IMR-90 (cell line): ENCODE data around the gene PID1. TPM values are rescaled to one million over a fixed set of nuclear protein-coding genes. Genes with fewer than 3 reads are reported as not detected.

Experiments
- ATAC-seq: fragments of 200-7000 bp; cut with Tn5 transposase; 2 replicates; pipeline ENCODE4 v1.9.1; 2020; ENCODE audit warnings: low read depth, mild to moderate bottlenecking, moderate library complexity
- BruUV-seq: library from RNA; stranded (reverse); fragments of 400-500 nt; replicated peaks from 2 replicates; lab custom pipeline; 2021; lab: Mats Ljungman, UMichigan
- CTCF ChIA-PET: fragments of 300-600 bp; formaldehyde crosslinking; extraction: SDS; loops from one replicate; lab custom pipeline; 2021; ENCODE audit warnings: antibody characterized with exemption; lab: Yijun Ruan, JAX
- POLR2A ChIA-PET: fragments of 300-600 bp; sonication (Branson Sonifier 250); formaldehyde crosslinking; loops from one replicate; lab custom pipeline; 2022; ENCODE audit warnings: antibody characterized with exemption; ENCODE audit not compliant: unreplicated experiment; lab: Charles Lee
- DNase-seq: peaks from one replicate; pipeline ENCODE4 v3.0.0; 2013
- H2AFZ ChIP-seq: replicated peaks from 2 replicates; pipeline ENCODE3; 2013; ENCODE audit warnings: low read length, mild to moderate bottlenecking; ENCODE audit not compliant: poor library complexity
- H2AK5ac ChIP-seq: 2 replicates; pipeline ENCODE4 v1.6.1; 2013; ENCODE audit warnings: low read depth, low read length, inconsistent platforms
- H2AK9ac ChIP-seq: replicated peaks from 2 replicates; pipeline ENCODE3; 2013; ENCODE audit warnings: mild to moderate bottlenecking, low read depth, low read length, moderate library complexity; ENCODE audit not compliant: poor library complexity
- H2BK120ac ChIP-seq: 2 replicates; pipeline ENCODE4 v1.6.1; 2013; ENCODE audit warnings: low read depth, low read length, inconsistent platforms
- H2BK15ac ChIP-seq: 3 replicates; pipeline ENCODE4 v1.6.1; 2013; ENCODE audit warnings: low read depth, low read length, inconsistent platforms
- H2BK20ac ChIP-seq: 2 replicates; pipeline ENCODE4 v1.6.1; 2013; ENCODE audit warnings: low read depth, mild to moderate bottlenecking, inconsistent platforms, low read length, moderate library complexity
- H2BK5ac ChIP-seq: 2 replicates; pipeline ENCODE4 v1.6.1; 2013; ENCODE audit warnings: mild to moderate bottlenecking, low read depth, low read length, inconsistent platforms; ENCODE audit not compliant: poor library complexity, severe bottlenecking
- H3K14ac ChIP-seq: replicated peaks from 2 replicates; pipeline ENCODE4 v1.6.1; 2013; ENCODE audit warnings: low read depth, low read length, inconsistent platforms
- H3K18ac ChIP-seq: 2 replicates; pipeline ENCODE4 v1.6.1; 2013; ENCODE audit warnings: low read depth, low read length, control low read depth
- H3K23ac ChIP-seq: 2 replicates; pipeline ENCODE4 v1.6.1; 2013; ENCODE audit warnings: low read depth, low read length, inconsistent platforms
- H3K27ac ChIP-seq: 2 replicates; pipeline ENCODE4 v1.5.1; 2013; ENCODE audit warnings: mild to moderate bottlenecking, control low read depth, low read length; ENCODE audit not compliant: insufficient read depth
- H3K27me3 ChIP-seq: 2 replicates; pipeline ENCODE4 v1.6.1; 2013; ENCODE audit warnings: low read length; ENCODE audit not compliant: control insufficient read depth, insufficient read depth
- H3K36me3 ChIP-seq: 2 replicates; pipeline ENCODE4 v1.6.1; 2013; ENCODE audit warnings: low read length, mixed read lengths; ENCODE audit not compliant: control insufficient read depth, insufficient read depth
- H3K4ac ChIP-seq: 2 replicates; pipeline ENCODE4 v1.6.1; 2013; ENCODE audit warnings: low read depth, low read length, inconsistent platforms
- H3K4me1 ChIP-seq: 2 replicates; pipeline ENCODE4 v1.6.1; 2013; ENCODE audit warnings: low read length, mixed read lengths; ENCODE audit not compliant: control insufficient read depth, insufficient read depth
- H3K4me2 ChIP-seq: 2 replicates; pipeline ENCODE4 v1.6.1; 2013; ENCODE audit warnings: low read depth, mild to moderate bottlenecking, control low read depth, low read length, moderate library complexity
- H3K4me3 ChIP-seq: 2 replicates; pipeline ENCODE4 v1.5.1; 2013; ENCODE audit warnings: low read depth, mild to moderate bottlenecking, control low read depth, low read length, moderate library complexity; ENCODE audit not compliant: insufficient read depth
- H3K56ac ChIP-seq: 2 replicates; pipeline ENCODE4 v1.6.1; 2013; ENCODE audit warnings: low read length, inconsistent platforms; ENCODE audit not compliant: insufficient read depth; ENCODE audit errors: extremely low read depth
- H3K79me1 ChIP-seq, 2 experiments: 2 replicates each; pipeline ENCODE4 v1.6.1; 2013; ENCODE audit warnings: low read length in 2 of 2, inconsistent platforms in 1 of 2, low read depth in 1 of 2
- H3K9ac ChIP-seq: 2 replicates; pipeline ENCODE4 v1.6.1; 2013; ENCODE audit warnings: low read depth, low read length, control low read depth
- H3K9me1 ChIP-seq: 2 replicates; pipeline ENCODE4 v1.6.1; 2013; ENCODE audit warnings: low read length, inconsistent platforms; ENCODE audit not compliant: insufficient read depth
- H3K9me3 ChIP-seq: 2 replicates; pipeline ENCODE4 v1.6.1; 2013; ENCODE audit warnings: low read length; ENCODE audit not compliant: control insufficient read depth, insufficient read depth
- H4K20me1 ChIP-seq: 2 replicates; pipeline ENCODE4 v1.6.1; 2013; ENCODE audit warnings: low read length, inconsistent platforms; ENCODE audit not compliant: insufficient read depth
- H4K5ac ChIP-seq: 2 replicates; pipeline ENCODE4 v1.6.1; 2013; ENCODE audit warnings: mild to moderate bottlenecking, low read depth, low read length, control low read depth
- H4K8ac ChIP-seq, 2 experiments: 2 replicates each; pipeline ENCODE4 v1.6.1; 2013; ENCODE audit warnings: low read depth in 2 of 2, low read length in 2 of 2, control low read depth in 1 of 2, inconsistent platforms in 1 of 2
- H4K91ac ChIP-seq: 2 replicates; pipeline ENCODE4 v1.6.1; 2013; ENCODE audit warnings: low read depth, low read length, inconsistent platforms; ENCODE audit not compliant: insufficient read depth
- BHLHE40 ChIP-seq: fragments of 150-350 bp; IDR thresholded peaks from 2 replicates; pipeline ENCODE4 v1.6.1; 2016; ENCODE audit warnings: mild to moderate bottlenecking, low read depth, low read length
- CEBPB ChIP-seq: IDR thresholded peaks from 2 replicates; pipeline ENCODE4 v1.6.1; 2012; ENCODE audit warnings: low read depth, low read length, improper control_type of control experiment
- CHD1 ChIP-seq: IDR thresholded peaks from 2 replicates; pipeline ENCODE4 v1.6.1; 2012; ENCODE audit warnings: low read depth, low read length, improper control_type of control experiment
- CTCF ChIP-seq: conservative IDR thresholded peaks from 2 replicates; pipeline ENCODE4 v1.5.1; 2012; ENCODE audit warnings: mild to moderate bottlenecking, low read depth, low read length, improper control_type of control experiment
- ELK1 ChIP-seq: fragments of 150-350 bp; IDR thresholded peaks from 2 replicates; pipeline ENCODE4 v1.6.1; 2016; ENCODE audit warnings: low read depth, mild to moderate bottlenecking, low read length, moderate library complexity, borderline replicate concordance
- RAD21 ChIP-seq: IDR thresholded peaks from 2 replicates; pipeline ENCODE4 v1.6.1; 2012; ENCODE audit warnings: low read length, improper control_type of control experiment
- RFX5 ChIP-seq: IDR thresholded peaks from 2 replicates; pipeline ENCODE4 v1.8.0; 2012; ENCODE audit warnings: low read depth, mild to moderate bottlenecking, low read length, moderate library complexity
- SMC3 ChIP-seq: fragments of 150-350 bp; IDR thresholded peaks from 2 replicates; pipeline ENCODE4 v1.6.1; 2016; ENCODE audit warnings: low read depth, mild to moderate bottlenecking, antibody characterized with exemption, low read length, moderate library complexity
- WGBS, 2 experiments: methylation state at CpG; one replicate each; pipeline versions ENCODE4 v1.1.5 to v1.1.7; 2013; ENCODE audit warnings: missing lambda C conversion rate in 2 of 2; ENCODE audit not compliant: insufficient read length in 1 of 2; ENCODE audit errors: extremely low coverage in 2 of 2; 5-methylcytosine and 5-hydroxymethylcytosine counted together
- dilution Hi-C: fragments of 300-500 bp; cut with HindIII; formaldehyde crosslinking; loops from one replicate; pipeline ENCODE4 v1.14.3; 2018; ENCODE audit warnings: low sequenced_read_pairs; ENCODE audit not compliant: unreplicated experiment
- in situ Hi-C: fragments of 300-500 bp; cut with MboI; formaldehyde crosslinking; loops from 3 replicates; pipeline ENCODE4 v1.14.3; 2019; ENCODE audit warnings: low sequenced_read_pairs, inconsistent platforms, mixed read lengths
- intact Hi-C: fragments of 100-400 bp; cut with micrococcal nuclease; formaldehyde crosslinking; loops from 2 replicates; pipeline ENCODE4 v1.10.0; 2022
- polyA plus RNA-seq, 3 experiments: library from polyadenylated mRNA; depleted of rRNA; stranded (reverse); fragments of >200 nt; gene quantifications; 2 replicates each; pipeline ENCODE4 v1.2.3, GENCODE V29; 2012; ENCODE audit warnings: low replicate concordance in 1 of 3
- total RNA-seq: library from RNA; depleted of rRNA; stranded (reverse); fragments of >200 nt; gene quantifications from 2 replicates; pipeline ENCODE4 v1.2.3, GENCODE V29; 2012

The PID1 gene
- total and polyA plus RNA-seq, 2 of the 4 experiments (the other 2 are of a cell fraction) = 0.90 to 1.9 TPM

- no peaks in the 10 kb centered on the region for H3K4me1 ChIP-seq
- H3K9me1 ChIP-seq = no peaks in the 10 kb centered on the region
- no peak overlapping the region for H4K8ac ChIP-seq
- CTCF ChIA-PET = no interaction called here
- no peak overlapping the region for H2AK9ac ChIP-seq
- no peak overlapping the region for H3K27ac ChIP-seq
- intact Hi-C loops = loop anchor here (1.0 to 5.0 kb wide), 3 partner anchors 141 to 1384 kb away; no protein-coding TSS in a partner anchor
- H2BK15ac ChIP-seq = no peak overlapping the region
- H2AFZ ChIP-seq = no peak overlapping the region
- H3K36me3 ChIP-seq = no peaks in the 10 kb centered on the region
- in situ Hi-C loops = loop anchor here (10.0 kb wide), 1 partner anchor 589 kb away; no protein-coding TSS in a partner anchor
- H3K4ac ChIP-seq = no peak overlapping the region
- POLR2A ChIA-PET = no interaction called here
- no peak overlapping the region for H3K14ac ChIP-seq
- no peak overlapping the region for H3K9ac ChIP-seq
- H4K91ac ChIP-seq = no peak overlapping the region
- H3K4me2 ChIP-seq = peak overlapping the region; percentile 53; the same call in 1 of the 2 replicates
- H2BK5ac ChIP-seq = no peak overlapping the region
- H4K5ac ChIP-seq = no peak overlapping the region
- ATAC-seq (peak; percentile 86), DNase-seq (peak; percentile 67)
- H3K4me3 ChIP-seq = no peak overlapping the region; the same call in 1 of the 2 replicates
- dilution Hi-C loops = no loop called here
- no peak overlapping the region for H3K23ac ChIP-seq
- no CpG with 5 or more reads among the region's 4 CpGs for WGBS, 2 experiments
- H2AK5ac ChIP-seq = no peak overlapping the region
- H3K27me3 ChIP-seq = no peaks in the 10 kb centered on the region
- no peaks in the 10 kb centered on the region for H3K9me3 ChIP-seq
- no peak overlapping the region for H3K18ac ChIP-seq
- H2BK120ac ChIP-seq = no peak overlapping the region
- H2BK20ac ChIP-seq = no peak overlapping the region
- no peak for TF ChIP-seq CEBPB
- peak; percentile 57 for TF ChIP-seq RAD21
- TF ChIP-seq CTCF = peak; percentile 58
- no peak for TF ChIP-seq ELK1
- TF ChIP-seq BHLHE40 = no peak
- TF ChIP-seq SMC3 = peak; percentile 49
- TF ChIP-seq CHD1 = no peak
- no peak for TF ChIP-seq RFX5
- H4K20me1 ChIP-seq = no peaks in the 10 kb centered on the region
- no peaks in the 10 kb centered on the region for H3K79me1 ChIP-seq
- no peak overlapping the region for H3K56ac ChIP-seq
- no TSS peak for BruUV-seq
Measured at GRCh38 chr2:229273723-229274338, 2.7 kb upstream of the PID1 start.
